ENCODE results near the gene TADA3.

TADA3 gene

GRCh38 chr3:9818666-9819335, 26.5 kb upstream of the TADA3 start:
- in situ Hi-C loops (cut with HindIII; ENCODE audit: low sequenced_read_pairs): no loop called here
- no peak for DNase-seq (ENCODE audit: low read depth, low spot score)
- H3K4me3 ChIP-seq (ENCODE audit: low read depth, low read length): no peak overlapping the region
- TF ChIP-seq CTCF (IDR thresholded peaks at IDR 0.05; ENCODE audit: low read depth, low read length): no peak

GRCh38 chr3:9817436-9817835, 25.2 kb upstream of the TADA3 start:
- TF ChIP-seq CTCF (IDR thresholded peaks at IDR 0.05; ENCODE audit: low read depth, low read length): no peak
- DNase-seq (ENCODE audit: low read depth, low spot score): no peak
- H3K4me3 ChIP-seq (ENCODE audit: low read depth, low read length): no peak overlapping the region
- in situ Hi-C loops (cut with HindIII; ENCODE audit: low sequenced_read_pairs): no loop called here

- DNase-seq (ENCODE audit: low read depth, low spot score): no peak
- in situ Hi-C loops (cut with HindIII; ENCODE audit: low sequenced_read_pairs): no loop called here
- H3K4me3 ChIP-seq (ENCODE audit: low read depth, low read length): no peak overlapping the region
- TF ChIP-seq CTCF (IDR thresholded peaks at IDR 0.05; ENCODE audit: low read depth, low read length): no peak
Observed at GRCh38 chr3:9815986-9816385, 23.7 kb upstream of the TADA3 start.

- in situ Hi-C loops (cut with HindIII; ENCODE audit: low sequenced_read_pairs): no loop called here
- H3K4me3 ChIP-seq (ENCODE audit: low read depth, low read length): no peak overlapping the region
- no peak for TF ChIP-seq CTCF (IDR thresholded peaks at IDR 0.05; ENCODE audit: low read depth, low read length)
- DNase-seq (ENCODE audit: low read depth, low spot score): no peak
Observed at GRCh38 chr3:9812870-9813483, 20.7 kb upstream of the TADA3 start.

GRCh38 chr3:9810846-9811245, 18.6 kb upstream of the TADA3 start:
- in situ Hi-C loops (cut with HindIII; ENCODE audit: low sequenced_read_pairs): no loop called here

GRCh38 chr3:9810433-9810770, 18.1 kb upstream of the TADA3 start:
- no peak for TF ChIP-seq CTCF (IDR thresholded peaks at IDR 0.05; ENCODE audit: low read depth, low read length)
- H3K4me3 ChIP-seq (ENCODE audit: low read depth, low read length): peak overlapping the region; percentile 37
- DNase-seq (ENCODE audit: low read depth, low spot score): no peak
- in situ Hi-C loops (cut with HindIII; ENCODE audit: low sequenced_read_pairs): no loop called here

More at GRCh38 chr3:9810846-9811245, 18.6 kb upstream of the TADA3 start:
- H3K4me3 ChIP-seq (ENCODE audit: low read depth, low read length): peak overlapping the region; percentile 37
- DNase-seq (ENCODE audit: low read depth, low spot score): no peak
- no peak for TF ChIP-seq CTCF (IDR thresholded peaks at IDR 0.05; ENCODE audit: low read depth, low read length)
